GM10248 (cell line): ENCODE data around the gene KSR2.

Experiments used
- CTCF ChIA-PET: fragments of 300-600 bp; sonication (Branson Sonifier 250); formaldehyde crosslinking; extraction: SDS; loops from one replicate; lab custom pipeline; 2021; ENCODE audit warnings: antibody characterized with exemption; lab: Yijun Ruan, JAX
- POLR2A ChIA-PET: fragments of 350-650 bp; sonication (Branson Sonifier 250); formaldehyde crosslinking; extraction: SDS; loops from one replicate; lab custom pipeline; 2020; ENCODE audit warnings: antibody characterized with exemption; lab: Yijun Ruan, JAX
- DNase-seq: peaks from one replicate; pipeline ENCODE4 v3.0.0; 2012; ENCODE audit errors: extremely low spot score
- TF ChIP-seq, protein P1 (sequence below): IDR thresholded peaks from 2 replicates; pipeline ENCODE4 v1.5.1; 2012; ENCODE audit warnings: mild to moderate bottlenecking, low read depth; ENCODE audit errors: extremely low read depth, missing control alignments, control extremely low read depth

KSR2 gene

GRCh38 chr12:117622741-117623140 lies 346.0 kb downstream of the KSR2 start:
- ChIA-PET CTCF (no interaction called here), POLR2A (no interaction called here)
- DNase-seq = no peak
- TF ChIP-seq, protein P1, sequence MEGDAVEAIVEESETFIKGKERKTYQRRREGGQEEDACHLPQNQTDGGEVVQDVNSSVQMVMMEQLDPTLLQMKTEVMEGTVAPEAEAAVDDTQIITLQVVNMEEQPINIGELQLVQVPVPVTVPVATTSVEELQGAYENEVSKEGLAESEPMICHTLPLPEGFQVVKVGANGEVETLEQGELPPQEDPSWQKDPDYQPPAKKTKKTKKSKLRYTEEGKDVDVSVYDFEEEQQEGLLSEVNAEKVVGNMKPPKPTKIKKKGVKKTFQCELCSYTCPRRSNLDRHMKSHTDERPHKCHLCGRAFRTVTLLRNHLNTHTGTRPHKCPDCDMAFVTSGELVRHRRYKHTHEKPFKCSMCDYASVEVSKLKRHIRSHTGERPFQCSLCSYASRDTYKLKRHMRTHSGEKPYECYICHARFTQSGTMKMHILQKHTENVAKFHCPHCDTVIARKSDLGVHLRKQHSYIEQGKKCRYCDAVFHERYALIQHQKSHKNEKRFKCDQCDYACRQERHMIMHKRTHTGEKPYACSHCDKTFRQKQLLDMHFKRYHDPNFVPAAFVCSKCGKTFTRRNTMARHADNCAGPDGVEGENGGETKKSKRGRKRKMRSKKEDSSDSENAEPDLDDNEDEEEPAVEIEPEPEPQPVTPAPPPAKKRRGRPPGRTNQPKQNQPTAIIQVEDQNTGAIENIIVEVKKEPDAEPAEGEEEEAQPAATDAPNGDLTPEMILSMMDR = no peak

- TF ChIP-seq, protein P1 = no peak
- DNase-seq = no peak
- CTCF ChIA-PET = no interaction called here
- POLR2A ChIA-PET = no interaction called here
Measured at GRCh38 chr12:117622087-117622486, 346.7 kb downstream of the KSR2 start.

DNA sequence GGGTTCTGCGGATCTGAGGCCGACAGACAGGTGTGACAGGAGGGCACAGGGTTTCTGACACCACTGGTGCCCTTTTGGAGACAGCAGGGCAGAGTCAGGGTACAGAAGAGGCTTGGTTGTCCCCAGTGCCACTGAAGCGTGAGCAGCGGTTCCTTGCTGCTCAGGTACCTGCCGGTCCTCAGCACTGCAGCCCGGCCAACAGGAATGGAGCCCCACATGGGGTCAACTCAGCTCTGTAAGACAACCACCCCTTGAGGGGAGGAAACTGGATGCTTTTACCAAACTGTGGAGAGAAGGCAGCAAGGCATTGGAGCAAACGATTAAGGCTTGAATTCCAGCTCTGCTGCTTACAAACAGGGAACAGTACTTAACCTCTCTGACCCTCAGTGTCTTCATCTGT lies 361.0 kb downstream of the KSR2 start:
- CTCF ChIA-PET = interaction anchor here (3.3 kb wide), 1 partner anchor 20 kb away, joined by 17 read pairs; no protein-coding TSS in a partner anchor
- POLR2A ChIA-PET = no interaction called here
- no peak for DNase-seq
- TF ChIP-seq, protein P1 = no peak

DNA sequence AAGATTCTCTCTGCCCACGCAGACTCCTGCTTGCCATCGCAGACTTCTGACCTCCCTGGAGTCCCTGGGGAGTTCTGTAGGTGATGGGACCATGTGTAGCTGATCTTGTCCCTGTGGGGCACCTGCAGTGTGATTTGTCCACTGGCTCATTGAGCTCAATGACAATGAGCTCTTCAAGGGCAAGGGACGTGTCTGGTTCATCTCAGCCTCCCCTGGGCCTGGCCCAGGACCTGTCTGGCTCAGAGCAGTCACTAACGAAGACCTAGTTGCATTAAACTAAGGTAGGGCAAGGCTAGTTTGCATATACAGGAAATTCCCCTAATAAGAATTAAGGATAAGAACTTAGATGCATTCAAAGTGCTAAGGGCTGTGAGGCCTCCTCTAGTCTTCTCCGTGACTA lies 361.8 kb downstream of the KSR2 start:
- POLR2A ChIA-PET = no interaction called here
- CTCF ChIA-PET = interaction anchor here (3.3 kb wide), 1 partner anchor 19 kb away, joined by 17 read pairs; no protein-coding TSS in a partner anchor
- DNase-seq = no peak
- TF ChIP-seq, protein P1 = no peak

GRCh38 chr12:117606024-117606423 lies 362.8 kb downstream of the KSR2 start:
- TF ChIP-seq, protein P1 = no peak
- CTCF ChIA-PET = no interaction called here
- POLR2A ChIA-PET = no interaction called here
- DNase-seq = no peak

GRCh38 chr12:117603316-117604113 lies 365.3 kb downstream of the KSR2 start:
- ChIA-PET CTCF (interaction anchor here (2.2 kb wide), 1 partner anchor 15 kb away, joined by 9 read pairs; no protein-coding TSS in a partner anchor), POLR2A (no interaction called here)
- TF ChIP-seq, protein P1 = no peak
- DNase-seq = no peak
